Measurements from ENCODE around the gene NAB1. TPM values are rescaled to one million over a fixed set of nuclear protein-coding genes. Genes with fewer than 3 reads are reported as not detected.

The NAB1 gene
- total RNA-seq, 4 donors from 2014 or later: 63.3 to 84.3 (median 70.6) TPM

- Histone ChIP-seq H3K36me3 (no peaks in the 10 kb centered on the region), H3K9me3 (no peaks in the 10 kb centered on the region), H3K27me3 (no peaks in the 10 kb centered on the region), H3K27ac (peak overlapping the region; percentile 84 to 98 (median 94)), H3K4me1 (peaks cover 8 to 73% (median 30%) of the 10 kb centered on the region in 4 donors), H3K4me3 (peak overlapping the region; percentile 73 to 88 (median 80))
- TF ChIP-seq POLR2A (IDR thresholded peaks at IDR 0.05) (no peak), EP300 (IDR thresholded peaks at IDR 0.05) (no peak)
- TF ChIP-seq, protein P1, sequence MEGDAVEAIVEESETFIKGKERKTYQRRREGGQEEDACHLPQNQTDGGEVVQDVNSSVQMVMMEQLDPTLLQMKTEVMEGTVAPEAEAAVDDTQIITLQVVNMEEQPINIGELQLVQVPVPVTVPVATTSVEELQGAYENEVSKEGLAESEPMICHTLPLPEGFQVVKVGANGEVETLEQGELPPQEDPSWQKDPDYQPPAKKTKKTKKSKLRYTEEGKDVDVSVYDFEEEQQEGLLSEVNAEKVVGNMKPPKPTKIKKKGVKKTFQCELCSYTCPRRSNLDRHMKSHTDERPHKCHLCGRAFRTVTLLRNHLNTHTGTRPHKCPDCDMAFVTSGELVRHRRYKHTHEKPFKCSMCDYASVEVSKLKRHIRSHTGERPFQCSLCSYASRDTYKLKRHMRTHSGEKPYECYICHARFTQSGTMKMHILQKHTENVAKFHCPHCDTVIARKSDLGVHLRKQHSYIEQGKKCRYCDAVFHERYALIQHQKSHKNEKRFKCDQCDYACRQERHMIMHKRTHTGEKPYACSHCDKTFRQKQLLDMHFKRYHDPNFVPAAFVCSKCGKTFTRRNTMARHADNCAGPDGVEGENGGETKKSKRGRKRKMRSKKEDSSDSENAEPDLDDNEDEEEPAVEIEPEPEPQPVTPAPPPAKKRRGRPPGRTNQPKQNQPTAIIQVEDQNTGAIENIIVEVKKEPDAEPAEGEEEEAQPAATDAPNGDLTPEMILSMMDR (IDR thresholded peaks at IDR 0.05): no peak
- no peak for DNase-seq (ENCODE audit: low spot score in 2 of 2)
- WGBS, 2 donors: 0% methylated on average over 15 of the region's 15 CpGs
Measured at GRCh38 chr2:190649798-190650390, 1.0 kb downstream of the NAB1 start.

GRCh38 chr2:190651413-190651812 lies 2.5 kb downstream of the NAB1 start:
- H3K4me1 ChIP-seq: peaks cover 8 to 78% (median 38%) of the 10 kb centered on the region in 4 donors
- no peaks in the 10 kb centered on the region for H3K9me3 ChIP-seq
- TF ChIP-seq POLR2A (IDR thresholded peaks at IDR 0.05) (no peak), EP300 (IDR thresholded peaks at IDR 0.05) (no peak)
- TF ChIP-seq, protein P1 (IDR thresholded peaks at IDR 0.05): no peak
- WGBS, 2 donors: 71 to 73% methylated on average over 2 of the region's 2 CpGs
- no peaks in the 10 kb centered on the region for H3K27me3 ChIP-seq
- H3K36me3 ChIP-seq: no peaks in the 10 kb centered on the region
- H3K27ac ChIP-seq: peak overlapping the region in 2 of 4 donors; percentile 96 to 98
- peak overlapping the region in 1 of 4 donors; percentile 78 for H3K4me3 ChIP-seq
- no peak for DNase-seq (ENCODE audit: low spot score in 2 of 2)

DNA sequence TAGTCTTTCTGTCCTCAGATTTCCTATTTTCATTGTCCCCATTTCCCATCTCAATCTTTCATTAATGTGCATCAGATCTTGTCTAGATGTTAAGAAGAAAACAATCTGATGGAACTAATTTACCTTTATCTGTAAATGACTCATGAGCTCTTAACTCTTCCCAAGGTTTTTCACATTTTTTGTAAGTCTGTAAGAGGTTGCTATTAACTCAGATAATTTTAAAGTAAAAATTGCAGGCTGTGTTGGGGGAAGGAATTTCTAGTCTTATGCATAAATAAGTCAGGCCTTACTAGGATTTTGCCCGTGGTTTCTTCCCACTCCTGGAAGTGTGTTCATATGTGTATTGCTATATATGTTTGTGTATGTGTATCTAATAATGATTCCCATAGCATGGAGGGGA lies 4.3 kb downstream of the NAB1 start:
- no peaks in the 10 kb centered on the region for H3K9me3 ChIP-seq
- no peak for DNase-seq (ENCODE audit: low spot score in 2 of 2)
- no peaks in the 10 kb centered on the region for H3K36me3 ChIP-seq
- H3K4me1 ChIP-seq: peaks cover 8 to 79% (median 47%) of the 10 kb centered on the region in 4 donors
- no peaks in the 10 kb centered on the region for H3K27me3 ChIP-seq
- no peak overlapping the region for H3K4me3 ChIP-seq
- H3K27ac ChIP-seq: no peak overlapping the region
- TF ChIP-seq POLR2A (IDR thresholded peaks at IDR 0.05) (no peak), EP300 (IDR thresholded peaks at IDR 0.05) (no peak)
- TF ChIP-seq, protein P1 (IDR thresholded peaks at IDR 0.05): no peak
- WGBS, 2 donors: 53 to 55% methylated on average over 1 of the region's 1 CpG

GRCh38 chr2:190653931-190654330 lies 5.0 kb downstream of the NAB1 start:
- no peaks in the 10 kb centered on the region for H3K27me3 ChIP-seq
- no peaks in the 10 kb centered on the region for H3K36me3 ChIP-seq
- no peak for DNase-seq (ENCODE audit: low spot score in 2 of 2)
- no peaks in the 10 kb centered on the region for H3K9me3 ChIP-seq
- no peak overlapping the region for H3K4me3 ChIP-seq
- peaks cover 8 to 86% (median 51%) of the 10 kb centered on the region in 4 donors for H3K4me1 ChIP-seq
- no peak overlapping the region for H3K27ac ChIP-seq
- TF ChIP-seq POLR2A (IDR thresholded peaks at IDR 0.05): no peak

- H3K9me3 ChIP-seq: no peaks in the 10 kb centered on the region
- H3K36me3 ChIP-seq: peaks cover 0 to 9% (median 0%) of the 10 kb centered on the region in 3 donors
- TF ChIP-seq, protein P1 (IDR thresholded peaks at IDR 0.05): no peak
- no peak for TF ChIP-seq POLR2A (IDR thresholded peaks at IDR 0.05)
- TF ChIP-seq EP300 (IDR thresholded peaks at IDR 0.05): no peak
- no peak overlapping the region for H3K4me3 ChIP-seq
- no peaks in the 10 kb centered on the region for H3K27me3 ChIP-seq
- WGBS, 2 donors: 33% methylated on average over 1 of the region's 1 CpG
- DNase-seq (ENCODE audit: low spot score in 2 of 2): no peak
- peaks cover 8 to 97% (median 57%) of the 10 kb centered on the region in 4 donors for H3K4me1 ChIP-seq
- H3K27ac ChIP-seq: peak overlapping the region in 3 of 4 donors; percentile 38 to 64 (median 60)
Measured at GRCh38 chr2:190655113-190655512, 6.2 kb downstream of the NAB1 start.

Data from tibial nerve (tissue), 4 donors.